Activated effector memory CD4-positive, alpha-beta T cell treated with anti-CD3 and anti-CD28 coated beads, Interleukin-2, amount 50 U/mL, for 16 hours (primary cell): ENCODE measurements around the gene LRR1.
"Not testable (repeated sequence)": the region's sequence is repeated elsewhere in the genome, so short reads cannot be mapped to it uniquely, and the experiment has no call there.

ENCODE experiments used
- DNase-seq: peaks from one replicate; pipeline ENCODE4 v3.0.0-alpha.2; 2020

Gene LRR1

GRCh38 chr14:49586673-49587460, 11.9 kb upstream of the LRR1 start:
- no peak for DNase-seq

GRCh38 chr14:49589387-49589786, 9.4 kb upstream of the LRR1 start:
- no peak for DNase-seq

- no peak for DNase-seq
Measured at GRCh38 chr14:49593016-49593415, 5.7 kb upstream of the LRR1 start.

- DNase-seq: no peak
Measured at GRCh38 chr14:49594347-49595091, 4.2 kb upstream of the LRR1 start.

- DNase-seq: no peak
Measured at GRCh38 chr14:49598189-49598484, 603 bp upstream of the LRR1 start.

GRCh38 chr14:49607583-49607982, 8.8 kb downstream of the LRR1 start:
- no peak for DNase-seq

- no peak for DNase-seq
Measured at GRCh38 chr14:49612251-49612650, 13.5 kb downstream of the LRR1 start.

- no peak for DNase-seq
Measured at GRCh38 chr14:49612671-49613070, 13.9 kb downstream of the LRR1 start.

GRCh38 chr14:49614196-49614595, 15.5 kb downstream of the LRR1 start:
- no peak for DNase-seq

- DNase-seq: no peak
Measured at GRCh38 chr14:49615776-49616175, 17.0 kb downstream of the LRR1 start.

- no peak for DNase-seq
Measured at GRCh38 chr14:49617852-49618519, 19.2 kb downstream of the LRR1 start.

GRCh38 chr14:49619273-49619672, 20.5 kb downstream of the LRR1 start:
- not testable (repeated sequence) for DNase-seq

- no peak for DNase-seq
Measured at GRCh38 chr14:49619730-49620129, 21.0 kb downstream of the LRR1 start.

- peak; percentile 97 for DNase-seq
Measured at GRCh38 chr14:49620182-49621113, 21.7 kb downstream of the LRR1 start, which contains the start of the genes MGAT2 and RPL36AL. Gene MGAT2 (plus strand): TSS chr14:49620799. CDS start chr14:49621269, 470 bp downstream. Gene RPL36AL (minus strand): TSS chr14:49620626. CDS start chr14:49619104, 1,522 bp downstream.

- DNase-seq: peak; percentile 85
Measured at GRCh38 chr14:49621114-49621881, 22.6 kb downstream of the LRR1 start.

- no peak for DNase-seq
Measured at GRCh38 chr14:49622022-49622607, 23.4 kb downstream of the LRR1 start.

GRCh38 chr14:49623387-49623786, 24.6 kb downstream of the LRR1 start:
- DNase-seq: no peak

GRCh38 chr14:49623941-49624839, 25.4 kb downstream of the LRR1 start:
- peak; percentile 70 for DNase-seq

GRCh38 chr14:49633640-49634546, 35.2 kb downstream of the LRR1 start:
- peak; percentile 98 for DNase-seq
